Neuronal stem cell (in vitro differentiated cells): ENCODE data around the gene SPATA12.

ENCODE experiments used
- DNase-seq: peaks from one replicate; pipeline ENCODE4 v3.0.0-alpha.2; 2013; ENCODE audit warnings: low spot score
- H2AFZ ChIP-seq: one replicate; pipeline ENCODE4 v1.6.1; 2013; ENCODE audit warnings: mild to moderate bottlenecking, low read length, inconsistent platforms
- H2AK5ac ChIP-seq: 2 replicates; pipeline ENCODE4 v1.6.1; 2013; ENCODE audit warnings: low read depth, mild to moderate bottlenecking, inconsistent platforms, low read length, moderate library complexity, mixed read lengths
- H2BK120ac ChIP-seq: 2 replicates; pipeline ENCODE4 v1.6.1; 2013; ENCODE audit warnings: low read depth, mild to moderate bottlenecking, inconsistent platforms, low read length, moderate library complexity, mixed read lengths
- H2BK12ac ChIP-seq: one replicate; pipeline ENCODE4 v1.6.1; 2013; ENCODE audit warnings: low read length, inconsistent platforms
- H2BK15ac ChIP-seq: 2 replicates; pipeline ENCODE4 v1.6.1; 2013; ENCODE audit warnings: mild to moderate bottlenecking, low read length, inconsistent platforms, mixed read lengths
- H2BK5ac ChIP-seq: one replicate; pipeline ENCODE4 v1.6.1; 2013; ENCODE audit warnings: inconsistent platforms, mild to moderate bottlenecking, low read length, moderate library complexity
- H3K14ac ChIP-seq: one replicate; pipeline ENCODE4 v1.6.1; 2013; ENCODE audit warnings: low read length, inconsistent platforms
- H3K18ac ChIP-seq: 2 replicates; pipeline ENCODE4 v1.6.1; 2013; ENCODE audit warnings: low read length, inconsistent platforms
- H3K23ac ChIP-seq: 2 replicates; pipeline ENCODE4 v1.6.1; 2013; ENCODE audit warnings: low read depth, mild to moderate bottlenecking, mixed read lengths, low read length, inconsistent platforms; ENCODE audit not compliant: poor library complexity
- H3K27ac ChIP-seq: replicated peaks from 3 replicates; pipeline ENCODE4 v1.5.1; 2013; ENCODE audit warnings: low read length, inconsistent platforms
- H3K27me3 ChIP-seq, 3 experiments: 2 replicates each; pipeline ENCODE4 v1.6.1; 2013; ENCODE audit warnings: low read length in 3 of 3, mild to moderate bottlenecking in 2 of 3, inconsistent platforms in 1 of 3, low read depth in 1 of 3, mixed read lengths in 1 of 3, moderate library complexity in 1 of 3; ENCODE audit not compliant: control insufficient read depth in 3 of 3, insufficient read depth in 3 of 3
- H3K36me3 ChIP-seq, 2 donors: replicated peaks in 1 of 2; 2 replicates each; pipeline ENCODE4 v1.6.1; 2013; ENCODE audit warnings: low read length in 2 of 2; ENCODE audit not compliant: control insufficient read depth in 2 of 2, insufficient read depth in 2 of 2
- H3K4ac ChIP-seq: 2 replicates; pipeline ENCODE4 v1.6.1; 2013; ENCODE audit warnings: inconsistent platforms, mild to moderate bottlenecking, low read length, moderate library complexity
- H3K4me1 ChIP-seq, 2 donors: 1 replicate in 1 of 2; 2 replicates in 1 of 2; pipeline ENCODE4 v1.6.1; 2013; ENCODE audit warnings: low read length in 2 of 2, low read depth in 1 of 2; ENCODE audit not compliant: control insufficient read depth in 2 of 2, insufficient read depth in 1 of 2
- H3K4me2 ChIP-seq: one replicate; pipeline ENCODE4 v1.6.1; 2013; ENCODE audit warnings: mild to moderate bottlenecking, low read length, inconsistent platforms; ENCODE audit not compliant: insufficient read depth, poor library complexity, severe bottlenecking
- H3K4me3 ChIP-seq, 2 donors: 2 replicates each; pipeline ENCODE4 v1.5.1; 2013; ENCODE audit warnings: low read length in 2 of 2, mild to moderate bottlenecking in 2 of 2, inconsistent platforms in 1 of 2, moderate library complexity in 1 of 2
- H3K79me1 ChIP-seq: one replicate; pipeline ENCODE4 v1.6.1; 2013; ENCODE audit warnings: low read depth, mild to moderate bottlenecking, inconsistent platforms, low read length, moderate library complexity
- H3K9ac ChIP-seq: one replicate; pipeline ENCODE4 v1.6.1; 2013; ENCODE audit warnings: mild to moderate bottlenecking, low read depth, low read length, inconsistent platforms; ENCODE audit not compliant: poor library complexity
- H3K9me3 ChIP-seq, 2 donors: replicated peaks in 1 of 2; 2 replicates each; pipeline versions ENCODE3 to v1.6.1; 2013; ENCODE audit warnings: low read length in 2 of 2, mild to moderate bottlenecking in 2 of 2, inconsistent platforms in 1 of 2, low read depth in 1 of 2, mixed read lengths in 1 of 2, moderate library complexity in 1 of 2; ENCODE audit not compliant: control insufficient read depth in 2 of 2, insufficient read depth in 1 of 2
- H4K8ac ChIP-seq: one replicate; pipeline ENCODE4 v1.6.1; 2013; ENCODE audit warnings: low read depth, mild to moderate bottlenecking, inconsistent platforms, low read length, moderate library complexity
- H4K91ac ChIP-seq: one replicate; pipeline ENCODE4 v1.6.1; 2013; ENCODE audit warnings: low read length, low read depth, mild to moderate bottlenecking, inconsistent platforms; ENCODE audit not compliant: poor library complexity
- whole genome bisulfite sequencing, 2 donors: extraction: QIAGEN DNeasy Blood & Tissue Kit; methylation state at CpG; one replicate each; pipeline ENCODE4 v1.1.7; 2013; ENCODE audit warnings: missing lambda C conversion rate in 2 of 2, mixed read lengths in 1 of 2; ENCODE audit not compliant: insufficient read length in 2 of 2, insufficient replicate concordance in 1 of 2; ENCODE audit errors: extremely low coverage in 2 of 2; 5-methylcytosine and 5-hydroxymethylcytosine counted together

SPATA12 gene

GRCh38 chr3:57076422-57076951, 16.0 kb downstream of the SPATA12 start:
- Histone ChIP-seq H3K79me1 (no peaks in the 10 kb centered on the region), H2AFZ (no peak overlapping the region), H3K4me3 (no peak overlapping the region), H3K18ac (no peak overlapping the region), H2BK5ac (no peak overlapping the region), H3K23ac (no peak overlapping the region), H3K36me3 (no peaks in the 10 kb centered on the region), H4K91ac (no peak overlapping the region), H2BK15ac (no peak overlapping the region), H2AK5ac (no peak overlapping the region), H4K8ac (no peak overlapping the region), H2BK12ac (no peak overlapping the region), H3K4me2 (no peak overlapping the region), H3K9ac (no peak overlapping the region), H3K14ac (no peak overlapping the region), H3K27ac (no peak overlapping the region), H3K27me3 (peaks cover 0 to 44% (median 26%) of the 10 kb centered on the region in 3 experiments), H3K4me1 (peaks cover 3 to 8% of the 10 kb centered on the region in 2 donors), H2BK120ac (no peak overlapping the region), H3K9me3 (no peaks in the 10 kb centered on the region), H3K4ac (no peak overlapping the region)
- WGBS, 2 donors: no CpG with 5 or more reads among the region's 3 CpGs
- DNase-seq: no peak

DNA sequence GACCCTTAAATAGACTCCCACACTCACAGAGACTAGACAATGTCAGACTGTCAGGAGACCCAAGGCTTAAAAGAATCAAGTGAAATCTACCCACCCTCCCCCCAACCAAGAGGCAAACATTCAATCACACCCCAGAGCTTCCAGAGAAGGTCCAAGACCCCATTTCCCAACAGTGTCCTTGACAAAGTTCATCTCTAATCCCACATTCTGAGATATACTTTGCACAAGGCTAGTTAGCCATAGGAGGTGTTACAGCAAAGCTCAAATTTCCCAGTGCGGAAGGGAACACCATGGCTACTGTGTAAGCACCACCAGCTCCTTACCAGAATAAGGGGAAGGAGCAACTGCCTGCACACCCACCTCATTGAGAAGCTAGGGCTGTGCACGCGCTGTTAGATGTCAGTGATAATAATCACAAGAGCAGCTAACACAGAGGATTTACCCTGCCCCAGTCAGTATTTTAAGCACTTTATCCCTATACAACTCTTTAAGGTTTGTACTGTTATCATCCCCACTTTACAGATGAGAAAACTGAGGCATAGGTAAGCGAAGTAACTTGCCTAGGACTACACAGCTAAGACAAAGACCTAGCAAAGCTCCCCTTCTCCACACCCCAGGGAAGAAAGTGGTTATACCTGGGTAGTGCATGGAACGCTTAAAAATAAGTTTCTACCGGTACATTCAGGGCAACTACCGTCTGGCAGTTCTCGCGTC, 17.3 kb downstream of the SPATA12 start:
- no peak for DNase-seq
- Histone ChIP-seq H3K4ac (no peak overlapping the region), H2BK12ac (no peak overlapping the region), H2BK120ac (no peak overlapping the region), H3K27ac (no peak overlapping the region), H3K9ac (no peak overlapping the region), H3K27me3 (peaks cover 0 to 44% (median 26%) of the 10 kb centered on the region in 3 experiments), H3K9me3 (no peaks in the 10 kb centered on the region), H3K18ac (no peak overlapping the region), H2AK5ac (no peak overlapping the region), H3K4me1 (peaks cover 3 to 8% of the 10 kb centered on the region in 2 donors), H3K4me2 (peak overlapping the region; percentile 100), H2BK15ac (no peak overlapping the region), H4K91ac (no peak overlapping the region), H3K4me3 (peak overlapping the region; percentile 61 to 88), H2BK5ac (no peak overlapping the region), H3K23ac (no peak overlapping the region), H4K8ac (no peak overlapping the region), H3K79me1 (no peaks in the 10 kb centered on the region), H2AFZ (peak overlapping the region; percentile 99), H3K14ac (no peak overlapping the region), H3K36me3 (no peaks in the 10 kb centered on the region)
- no CpG with 5 or more reads among the region's 9 CpGs for WGBS, 2 donors

- no peak overlapping the region for H2BK120ac ChIP-seq
- no peak overlapping the region for H3K4ac ChIP-seq
- H3K9ac ChIP-seq: peak overlapping the region; percentile 84
- no peak overlapping the region for H2BK5ac ChIP-seq
- peak overlapping the region; percentile 89 for H3K18ac ChIP-seq
- H4K8ac ChIP-seq: no peak overlapping the region
- peaks cover 0 to 44% (median 26%) of the 10 kb centered on the region in 3 experiments for H3K27me3 ChIP-seq
- no CpG with 5 or more reads among the region's 15 CpGs for WGBS, 2 donors
- peak overlapping the region; percentile 99 for H2AFZ ChIP-seq
- DNase-seq: no peak
- H2BK15ac ChIP-seq: peak overlapping the region; percentile 41
- H2AK5ac ChIP-seq: peak overlapping the region; percentile 30
- peak overlapping the region; percentile 61 to 88 for H3K4me3 ChIP-seq
- no peaks in the 10 kb centered on the region for H3K79me1 ChIP-seq
- peak overlapping the region; percentile 76 for H3K23ac ChIP-seq
- H3K27ac ChIP-seq: no peak overlapping the region
- no peak overlapping the region for H2BK12ac ChIP-seq
- H3K4me1 ChIP-seq: peaks cover 3 to 8% of the 10 kb centered on the region in 2 donors
- no peaks in the 10 kb centered on the region for H3K9me3 ChIP-seq
- no peaks in the 10 kb centered on the region for H3K36me3 ChIP-seq
- no peak overlapping the region for H4K91ac ChIP-seq
- peak overlapping the region; percentile 100 for H3K4me2 ChIP-seq
- H3K14ac ChIP-seq: no peak overlapping the region
Observed at GRCh38 chr3:57078344-57078634, 17.8 kb downstream of the SPATA12 start.

DNA sequence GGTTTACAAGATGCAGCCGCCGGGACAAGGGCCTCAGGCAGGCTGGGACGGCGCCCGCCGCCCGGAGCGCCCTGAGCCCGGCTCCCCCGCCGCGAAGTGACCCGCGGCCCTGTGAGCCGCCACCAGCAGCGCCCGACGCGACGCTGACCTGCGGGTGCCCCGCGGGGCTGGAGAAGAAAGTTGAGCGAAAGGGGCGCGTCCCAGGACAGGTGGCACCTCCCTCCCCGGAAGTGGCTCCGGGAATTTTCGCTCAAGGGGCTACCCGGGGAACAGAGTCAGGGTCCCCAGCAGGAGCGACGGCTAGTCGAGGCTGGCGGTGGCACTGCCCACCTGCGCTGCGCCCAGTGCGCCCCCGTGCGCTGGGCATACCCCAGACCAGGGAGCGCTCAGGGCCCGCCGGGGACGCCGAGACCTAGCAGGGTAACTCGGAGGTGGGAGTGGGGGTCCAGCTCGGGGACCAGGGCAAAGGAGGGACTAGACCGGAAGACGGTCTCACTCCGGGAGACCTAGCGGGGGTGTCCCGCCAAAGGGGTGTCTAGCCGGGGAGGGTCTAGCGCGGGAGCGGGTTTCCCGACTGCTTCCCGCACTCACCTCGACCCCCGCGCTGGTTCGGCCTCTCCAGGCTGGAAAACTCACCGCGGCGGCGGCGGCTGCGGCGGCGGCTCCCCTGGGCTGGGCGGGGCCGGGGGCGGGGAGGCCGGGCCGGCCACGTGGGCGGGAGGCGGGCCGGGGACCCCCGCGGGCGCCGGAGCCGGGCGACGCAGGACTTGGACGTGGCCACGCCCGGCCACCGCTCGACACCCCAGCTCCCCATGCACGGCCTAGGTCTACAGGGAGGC, 18.4 kb downstream of the SPATA12 start:
- Histone ChIP-seq H2AK5ac (peak overlapping the region; percentile 30), H3K23ac (peak overlapping the region; percentile 76), H2BK120ac (peak overlapping the region; percentile 25), H3K79me1 (no peaks in the 10 kb centered on the region), H3K14ac (no peak overlapping the region), H3K36me3 (no peaks in the 10 kb centered on the region), H3K4me2 (peak overlapping the region; percentile 100), H3K9me3 (no peaks in the 10 kb centered on the region), H2BK5ac (no peak overlapping the region), H3K18ac (peak overlapping the region; percentile 89), H2AFZ (peak overlapping the region; percentile 99), H3K27me3 (peaks cover 0 to 44% (median 26%) of the 10 kb centered on the region in 3 experiments), H4K91ac (no peak overlapping the region), H2BK15ac (peak overlapping the region; percentile 41), H2BK12ac (no peak overlapping the region), H3K27ac (no peak overlapping the region), H3K4me1 (peaks cover 3 to 8% of the 10 kb centered on the region in 2 donors), H3K4me3 (peak overlapping the region; percentile 61 to 88), H3K4ac (no peak overlapping the region), H4K8ac (no peak overlapping the region), H3K9ac (peak overlapping the region; percentile 85)
- no CpG with 5 or more reads among the region's 91 CpGs for WGBS, 2 donors
- DNase-seq: peak; percentile 56
